ENCODE data around the gene NR6A1. TPM values are rescaled to one million over a fixed set of nuclear protein-coding genes. Genes with fewer than 3 reads are reported as not detected.

Gene NR6A1
- total and polyA plus RNA-seq, 4 experiments from 2014 or later = 0.06 TPM; not detected in 3

- Histone ChIP-seq H3K27ac (ENCODE audit: low read depth, low read length) (no peak overlapping the region), H3K36me3 (ENCODE audit: insufficient read depth, low read length) (no peaks in the 10 kb centered on the region), H3K9me3 (ENCODE audit: control insufficient read depth in 1 of 2, low read length in 2 of 2) (no peaks in the 10 kb centered on the region), H3K27me3 (ENCODE audit: insufficient read depth, low read length) (no peaks in the 10 kb centered on the region), H3K4me3 (ENCODE audit: low read length in 2 of 2) (no peak overlapping the region), H3K4me1 (ENCODE audit: insufficient read depth, low read length) (no peaks in the 10 kb centered on the region)
- POLR2A ChIA-PET (ENCODE audit: partially characterized antibody) = no interaction called here
- intact Hi-C loops (cut with micrococcal nuclease) = no loop called here
- Mint-ChIP-seq H3K27ac (no peak overlapping the region), H3K4me1 (no peaks in the 10 kb centered on the region), H3K27me3 (peaks cover 7 to 14% of the 10 kb centered on the region in 2 donors), H3K36me3 (no peaks in the 10 kb centered on the region), H3K9me3 (no peaks in the 10 kb centered on the region), H3K4me3 (no peak overlapping the region)
- no peak for DNase-seq
- CTCF ChIA-PET (ENCODE audit: partially characterized antibody) = interaction anchor here (1.0 kb wide), 1 partner anchor 23 kb away, joined by 3 read pairs; no protein-coding TSS in a partner anchor
Observed at GRCh38 chr9:124559871-124560270, 211.2 kb downstream of the NR6A1 start.

- no peak for DNase-seq
- Histone ChIP-seq H3K9me3 (ENCODE audit: control insufficient read depth in 1 of 2, low read length in 2 of 2) (no peaks in the 10 kb centered on the region), H3K4me3 (ENCODE audit: low read length in 2 of 2) (no peak overlapping the region), H3K4me1 (ENCODE audit: insufficient read depth, low read length) (no peaks in the 10 kb centered on the region), H3K36me3 (ENCODE audit: insufficient read depth, low read length) (no peaks in the 10 kb centered on the region), H3K27me3 (ENCODE audit: insufficient read depth, low read length) (no peaks in the 10 kb centered on the region), H3K27ac (ENCODE audit: low read depth, low read length) (no peak overlapping the region)
- intact Hi-C loops (cut with micrococcal nuclease) = no loop called here
- POLR2A ChIA-PET (ENCODE audit: partially characterized antibody) = no interaction called here
- Mint-ChIP-seq H3K27me3 (peaks cover 7 to 17% of the 10 kb centered on the region in 2 donors), H3K9me3 (no peaks in the 10 kb centered on the region), H3K27ac (no peak overlapping the region), H3K4me3 (no peak overlapping the region), H3K36me3 (no peaks in the 10 kb centered on the region), H3K4me1 (no peaks in the 10 kb centered on the region)
- CTCF ChIA-PET (ENCODE audit: partially characterized antibody) = interaction anchor here (1.0 kb wide), 1 partner anchor 22 kb away, joined by 3 read pairs; no protein-coding TSS in a partner anchor
Observed at GRCh38 chr9:124558777-124559470, 212.2 kb downstream of the NR6A1 start.

- Histone ChIP-seq H3K9me3 (ENCODE audit: control insufficient read depth in 1 of 2, low read length in 2 of 2) (no peaks in the 10 kb centered on the region), H3K36me3 (ENCODE audit: insufficient read depth, low read length) (no peaks in the 10 kb centered on the region), H3K27ac (ENCODE audit: low read depth, low read length) (no peak overlapping the region), H3K4me1 (ENCODE audit: insufficient read depth, low read length) (no peaks in the 10 kb centered on the region), H3K27me3 (ENCODE audit: insufficient read depth, low read length) (no peaks in the 10 kb centered on the region), H3K4me3 (ENCODE audit: low read length in 2 of 2) (no peak overlapping the region)
- Mint-ChIP-seq H3K9me3 (no peaks in the 10 kb centered on the region), H3K36me3 (no peaks in the 10 kb centered on the region), H3K4me3 (no peak overlapping the region), H3K27me3 (peaks cover 7 to 15% of the 10 kb centered on the region in 2 donors), H3K27ac (no peak overlapping the region), H3K4me1 (no peaks in the 10 kb centered on the region)
- ChIA-PET POLR2A (ENCODE audit: partially characterized antibody) (no interaction called here), CTCF (ENCODE audit: partially characterized antibody) (no interaction called here)
- intact Hi-C loops (cut with micrococcal nuclease) = no loop called here
- DNase-seq = no peak
Observed at GRCh38 chr9:124557895-124558294, 213.2 kb downstream of the NR6A1 start.

GRCh38 chr9:124555043-124555442 lies 216.1 kb downstream of the NR6A1 start:
- Histone ChIP-seq H3K27ac (ENCODE audit: low read depth, low read length) (no peak overlapping the region), H3K36me3 (ENCODE audit: insufficient read depth, low read length) (no peaks in the 10 kb centered on the region), H3K27me3 (ENCODE audit: insufficient read depth, low read length) (peaks cover 4% of the 10 kb centered on the region), H3K9me3 (ENCODE audit: control insufficient read depth in 1 of 2, low read length in 2 of 2) (no peaks in the 10 kb centered on the region), H3K4me1 (ENCODE audit: insufficient read depth, low read length) (no peaks in the 10 kb centered on the region), H3K4me3 (ENCODE audit: low read length in 2 of 2) (no peak overlapping the region)
- H3K4me3 Mint-ChIP-seq = no peak overlapping the region
- ChIA-PET POLR2A (ENCODE audit: partially characterized antibody) (no interaction called here), CTCF (ENCODE audit: partially characterized antibody) (interaction anchor here (1.1 kb wide), 1 partner anchor 18 kb away, joined by 4 read pairs; no protein-coding TSS in a partner anchor)
- no peaks in the 10 kb centered on the region for H3K9me3 Mint-ChIP-seq
- intact Hi-C loops (cut with micrococcal nuclease) = no loop called here
- no peaks in the 10 kb centered on the region for H3K36me3 Mint-ChIP-seq
- H3K27me3 Mint-ChIP-seq = peaks cover 6 to 10% of the 10 kb centered on the region in 2 donors
- no peaks in the 10 kb centered on the region for H3K4me1 Mint-ChIP-seq
- no peak for DNase-seq
- no peak overlapping the region for H3K27ac Mint-ChIP-seq

- Mint-ChIP-seq H3K4me3 (no peak overlapping the region), H3K36me3 (no peaks in the 10 kb centered on the region), H3K27me3 (peaks cover 6 to 10% of the 10 kb centered on the region in 2 donors), H3K4me1 (peaks cover 0 to 2% (median 0%) of the 10 kb centered on the region in 4 donors), H3K27ac (no peak overlapping the region), H3K9me3 (no peaks in the 10 kb centered on the region)
- ChIA-PET CTCF (ENCODE audit: partially characterized antibody) (interaction anchor here (1.3 kb wide), 1 partner anchor 17 kb away, joined by 3 read pairs; no protein-coding TSS in a partner anchor), POLR2A (ENCODE audit: partially characterized antibody) (no interaction called here)
- Histone ChIP-seq H3K4me3 (ENCODE audit: low read length in 2 of 2) (no peak overlapping the region), H3K27ac (ENCODE audit: low read depth, low read length) (no peak overlapping the region), H3K9me3 (ENCODE audit: control insufficient read depth in 1 of 2, low read length in 2 of 2) (no peaks in the 10 kb centered on the region), H3K27me3 (ENCODE audit: insufficient read depth, low read length) (peaks cover 4% of the 10 kb centered on the region), H3K4me1 (ENCODE audit: insufficient read depth, low read length) (no peaks in the 10 kb centered on the region), H3K36me3 (ENCODE audit: insufficient read depth, low read length) (no peaks in the 10 kb centered on the region)
- intact Hi-C loops (cut with micrococcal nuclease) = loop anchor here (5.0 kb wide), 1 partner anchor 159 kb away; no protein-coding TSS in a partner anchor
- DNase-seq = no peak
Observed at GRCh38 chr9:124553738-124554137, 217.4 kb downstream of the NR6A1 start.

- ChIA-PET POLR2A (ENCODE audit: partially characterized antibody) (no interaction called here), CTCF (ENCODE audit: partially characterized antibody) (no interaction called here)
- H3K9me3 ChIP-seq (ENCODE audit: control insufficient read depth in 1 of 2, low read length in 2 of 2) = no peaks in the 10 kb centered on the region
- H3K4me3 ChIP-seq (ENCODE audit: low read length in 2 of 2) = no peak overlapping the region
- no peaks in the 10 kb centered on the region for H3K36me3 ChIP-seq (ENCODE audit: insufficient read depth, low read length)
- Mint-ChIP-seq H3K4me1 (peaks cover 0 to 2% (median 0%) of the 10 kb centered on the region in 4 donors), H3K36me3 (no peaks in the 10 kb centered on the region), H3K4me3 (no peak overlapping the region), H3K9me3 (no peaks in the 10 kb centered on the region), H3K27me3 (peaks cover 8 to 10% of the 10 kb centered on the region in 2 donors), H3K27ac (no peak overlapping the region)
- no peaks in the 10 kb centered on the region for H3K4me1 ChIP-seq (ENCODE audit: insufficient read depth, low read length)
- H3K27me3 ChIP-seq (ENCODE audit: insufficient read depth, low read length) = peaks cover 4% of the 10 kb centered on the region
- H3K27ac ChIP-seq (ENCODE audit: low read depth, low read length) = no peak overlapping the region
- DNase-seq = no peak
- intact Hi-C loops (cut with micrococcal nuclease) = loop anchor here (5.0 kb wide), 1 partner anchor 160 kb away; no protein-coding TSS in a partner anchor
Observed at GRCh38 chr9:124552273-124552605, 218.9 kb downstream of the NR6A1 start.

GRCh38 chr9:124551472-124552272 lies 219.4 kb downstream of the NR6A1 start:
- no peaks in the 10 kb centered on the region for H3K36me3 Mint-ChIP-seq
- no peak overlapping the region for H3K4me3 ChIP-seq (ENCODE audit: low read length in 2 of 2)
- H3K27ac Mint-ChIP-seq = no peak overlapping the region
- peaks cover 0 to 2% (median 0%) of the 10 kb centered on the region in 4 donors for H3K4me1 Mint-ChIP-seq
- no peaks in the 10 kb centered on the region for H3K36me3 ChIP-seq (ENCODE audit: insufficient read depth, low read length)
- H3K4me1 ChIP-seq (ENCODE audit: insufficient read depth, low read length) = no peaks in the 10 kb centered on the region
- DNase-seq = peak in 1 of 5 donors; percentile 0
- ChIA-PET CTCF (ENCODE audit: partially characterized antibody) (interaction anchor here (0.9 to 1.1 kb wide), 2 partner anchors 10 to 15 kb away, joined by 3 to 4 read pairs; no protein-coding TSS in a partner anchor), POLR2A (ENCODE audit: partially characterized antibody) (no interaction called here)
- H3K9me3 ChIP-seq (ENCODE audit: control insufficient read depth in 1 of 2, low read length in 2 of 2) = no peaks in the 10 kb centered on the region
- intact Hi-C loops (cut with micrococcal nuclease) = loop anchor here (5.0 kb wide), 1 partner anchor 161 kb away; no protein-coding TSS in a partner anchor
- H3K27me3 ChIP-seq (ENCODE audit: insufficient read depth, low read length) = peaks cover 4% of the 10 kb centered on the region
- no peaks in the 10 kb centered on the region for H3K9me3 Mint-ChIP-seq
- H3K4me3 Mint-ChIP-seq = no peak overlapping the region
- H3K27ac ChIP-seq (ENCODE audit: low read depth, low read length) = no peak overlapping the region
- H3K27me3 Mint-ChIP-seq = peaks cover 11 to 13% of the 10 kb centered on the region in 2 donors
